NCI-H82 (cell line): ENCODE measurements around the gene AKAP8L.

Source experiments
- DNase-seq: peaks from one replicate; lab custom pipeline; 2025; lab: John Stamatoyannopoulos, UW

AKAP8L gene

GRCh38 chr19:15418579-15419412 lies at the start of gene AKAP8L:
Gene AKAP8L, minus strand, starts transcription at chr19:15418988. Its CDS starts 65 bp downstream, at chr19:15418923.
- peak; percentile 100 for DNase-seq

- no peak for DNase-seq
These were observed 49.0 kb upstream of the AKAP8L start for GRCh38 chr19:15467734-15468214.

GRCh38 chr19:15466851-15467733 lies 48.3 kb upstream of the AKAP8L start:
- DNase-seq = no peak

GRCh38 chr19:15464394-15465385 lies 45.9 kb upstream of the AKAP8L start, which contains the start of gene RASAL3:
Gene RASAL3, minus strand, starts transcription at chr19:15464544. Its CDS starts 186 bp downstream, at chr19:15464358.
- DNase-seq = no peak

- DNase-seq = no peak
These were observed 45.1 kb upstream of the AKAP8L start for GRCh38 chr19:15463861-15464371.

GRCh38 chr19:15461694-15462093 lies 42.9 kb upstream of the AKAP8L start:
- no peak for DNase-seq

- no peak for DNase-seq
These were observed 39.1 kb upstream of the AKAP8L start for GRCh38 chr19:15457701-15458484.

- peak; percentile 68 for DNase-seq
These were observed 38.3 kb upstream of the AKAP8L start for GRCh38 chr19:15456871-15457700.

- DNase-seq = no peak
These were observed 37.7 kb upstream of the AKAP8L start for GRCh38 chr19:15456441-15456840.

- DNase-seq = no peak
These were observed 37.2 kb upstream of the AKAP8L start for GRCh38 chr19:15455996-15456395.

GRCh38 chr19:15453906-15454860 lies 35.4 kb upstream of the AKAP8L start:
- no peak for DNase-seq

- DNase-seq = no peak
These were observed 34.3 kb upstream of the AKAP8L start for GRCh38 chr19:15453091-15453578.

GRCh38 chr19:15452111-15453047 lies 33.6 kb upstream of the AKAP8L start:
- DNase-seq = peak; percentile 92

- DNase-seq = no peak
These were observed 31.7 kb upstream of the AKAP8L start for GRCh38 chr19:15450528-15450890.

GRCh38 chr19:15449620-15450527 lies 31.1 kb upstream of the AKAP8L start, which contains the start of gene WIZ:
Gene WIZ, minus strand, starts transcription at chr19:15449956. Its CDS starts 1,649 bp downstream, at chr19:15448307.
- DNase-seq = peak; percentile 77
